NCI-H1092 (cell line): Measurements from ENCODE around the gene CCL19.

Experiments
- DNase-seq: peaks from one replicate; lab custom pipeline; 2025; lab: John Stamatoyannopoulos, UW

The CCL19 gene

GRCh38 chr9:34662526-34663302 is 28.4 kb downstream of the CCL19 start, which contains the start of gene CCL27:
Gene CCL27, minus strand, starts transcription at chr9:34662657. Its CDS starts 24 bp downstream, at chr9:34662633.
- no peak for DNase-seq

GRCh38 chr9:34659592-34660253 is 31.4 kb downstream of the CCL19 start:
- DNase-seq: no peak

DNA sequence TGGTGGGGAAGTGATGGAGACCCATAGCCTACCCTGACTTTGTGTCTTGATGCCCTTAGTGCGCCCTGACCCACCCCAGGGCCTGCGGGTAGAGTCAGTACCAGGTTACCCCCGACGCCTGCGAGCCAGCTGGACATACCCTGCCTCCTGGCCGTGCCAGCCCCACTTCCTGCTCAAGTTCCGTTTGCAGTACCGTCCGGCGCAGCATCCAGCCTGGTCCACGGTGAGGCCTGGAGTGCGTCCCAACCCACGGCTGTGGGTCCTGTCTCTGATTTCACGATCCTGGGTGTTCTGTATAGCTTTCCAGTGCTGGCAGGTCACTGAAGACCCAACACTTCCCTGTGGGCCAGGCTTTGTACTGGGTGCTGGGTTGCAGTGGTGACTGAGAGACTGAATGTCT is 32.6 kb downstream of the CCL19 start:
- DNase-seq: no peak

DNA sequence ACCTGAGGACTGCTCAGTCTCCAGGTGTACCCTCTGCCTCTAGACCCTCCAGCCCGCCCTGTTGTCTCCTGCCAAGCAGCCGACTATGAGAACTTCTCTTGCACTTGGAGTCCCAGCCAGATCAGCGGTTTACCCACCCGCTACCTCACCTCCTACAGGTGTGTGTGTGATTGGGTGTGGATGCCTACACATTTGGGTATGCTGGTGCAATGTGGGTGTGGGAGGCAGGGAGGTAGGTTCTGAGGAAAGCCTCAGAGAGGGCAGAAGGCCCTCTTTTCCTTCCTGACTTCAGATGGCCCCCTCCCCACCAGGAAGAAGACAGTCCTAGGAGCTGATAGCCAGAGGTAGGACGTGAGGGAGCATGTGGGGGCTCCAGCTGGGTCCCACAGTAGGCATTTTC is 34.1 kb downstream of the CCL19 start:
- no peak for DNase-seq

GRCh38 chr9:34655394-34655793 is 35.7 kb downstream of the CCL19 start:
- DNase-seq: no peak

DNA sequence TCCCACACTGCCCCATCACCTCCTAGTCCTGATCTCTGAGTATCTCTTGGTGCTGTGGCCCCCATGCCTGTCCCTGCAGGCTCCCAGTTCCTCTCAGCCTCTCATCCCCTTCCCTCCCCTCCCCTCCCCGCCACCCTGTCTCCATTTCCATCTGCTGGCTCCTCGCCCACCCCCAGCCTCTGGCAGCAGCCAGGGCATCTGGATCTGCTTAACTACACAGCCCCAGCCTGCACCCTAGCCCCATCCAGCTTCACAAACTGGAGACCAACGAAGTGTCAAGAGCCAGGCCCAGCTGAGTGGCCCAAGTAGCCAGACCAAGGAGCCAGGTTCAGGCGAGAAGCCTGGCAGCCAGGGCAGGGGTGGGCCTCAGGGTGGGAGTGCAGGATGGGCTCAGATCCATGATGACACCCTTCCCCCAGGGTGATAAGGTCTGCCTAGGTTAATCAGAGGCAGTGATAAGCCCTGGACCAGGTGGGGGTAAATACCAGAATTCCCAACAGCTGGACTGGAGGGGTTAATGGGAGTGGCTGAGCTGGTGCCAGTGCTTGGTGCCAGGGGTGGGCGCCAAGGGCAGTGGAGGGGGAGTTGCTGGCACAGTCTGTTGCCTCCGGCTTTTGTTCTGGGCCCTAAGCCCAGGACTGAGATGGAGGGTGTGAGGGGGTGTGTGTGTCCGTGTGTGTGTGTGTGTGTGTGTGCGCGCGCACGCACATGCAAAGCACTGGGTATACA is 36.6 kb downstream of the CCL19 start:
- DNase-seq: peak; percentile 92

- DNase-seq: no peak
Measured at GRCh38 chr9:34653151-34654072, 37.7 kb downstream of the CCL19 start.

- no peak for DNase-seq
Measured at GRCh38 chr9:34652602-34653000, 38.5 kb downstream of the CCL19 start.

DNA sequence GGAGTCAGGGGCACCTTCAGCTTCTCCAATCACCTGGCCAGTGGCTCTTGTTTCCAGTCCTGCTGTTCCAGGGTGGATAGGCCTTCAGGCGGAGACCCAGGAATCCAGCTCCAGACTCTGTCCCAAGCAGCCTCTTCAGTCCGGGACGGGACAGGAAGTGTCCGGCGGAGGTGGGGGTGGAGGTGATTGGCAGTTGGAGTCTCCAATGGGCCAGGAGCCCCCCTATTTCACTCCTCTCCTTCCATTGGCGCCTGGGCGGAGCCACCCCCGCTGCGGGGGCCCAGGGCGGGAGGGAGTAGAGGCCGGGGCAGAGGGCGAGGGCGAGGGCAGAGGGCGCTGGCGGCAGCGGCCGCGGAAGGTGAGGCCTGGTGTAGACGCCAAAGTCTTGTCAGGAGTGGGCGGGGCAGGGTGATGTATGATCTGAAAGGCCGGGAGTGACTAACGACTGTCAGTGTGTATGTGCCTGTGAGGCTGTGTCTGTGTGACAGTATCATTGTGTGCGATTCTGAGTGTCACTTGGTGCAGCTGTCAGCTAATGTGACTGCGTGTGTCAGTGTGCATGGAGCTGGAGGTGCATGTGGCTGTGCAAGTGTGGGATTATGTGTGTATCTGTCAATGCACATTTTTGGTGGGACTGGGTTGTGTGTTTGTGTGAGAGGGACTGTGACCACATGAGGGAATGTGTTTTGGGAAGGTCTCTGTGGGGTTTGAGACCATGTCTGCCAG is 39.0 kb downstream of the CCL19 start, which contains the start of gene IL11RA:
Gene IL11RA, plus strand, starts transcription at position 310 of the 726 bp plus-strand sequence. CDS start 3,033 bp downstream, outside the sequence.
- DNase-seq: no peak

DNA sequence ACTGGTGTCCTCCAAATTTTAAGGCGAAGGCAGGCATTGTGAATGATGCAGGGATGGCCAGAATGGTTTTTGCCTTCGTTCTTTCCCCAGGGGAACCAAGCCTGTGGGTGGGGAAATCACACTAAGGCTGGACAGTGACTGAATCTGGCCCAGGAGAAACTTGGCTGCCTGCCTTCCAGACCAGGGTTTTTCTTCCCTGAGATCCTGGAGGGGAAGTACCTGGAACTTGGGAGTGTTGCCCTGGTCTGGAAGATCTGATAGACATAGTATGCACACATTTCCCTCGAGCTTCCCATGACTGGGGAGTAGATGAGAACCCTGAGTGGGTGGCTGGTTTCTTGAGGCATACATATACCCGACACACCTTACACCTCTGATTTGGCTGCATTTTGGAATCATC is 39.8 kb downstream of the CCL19 start:
- no peak for DNase-seq

DNA sequence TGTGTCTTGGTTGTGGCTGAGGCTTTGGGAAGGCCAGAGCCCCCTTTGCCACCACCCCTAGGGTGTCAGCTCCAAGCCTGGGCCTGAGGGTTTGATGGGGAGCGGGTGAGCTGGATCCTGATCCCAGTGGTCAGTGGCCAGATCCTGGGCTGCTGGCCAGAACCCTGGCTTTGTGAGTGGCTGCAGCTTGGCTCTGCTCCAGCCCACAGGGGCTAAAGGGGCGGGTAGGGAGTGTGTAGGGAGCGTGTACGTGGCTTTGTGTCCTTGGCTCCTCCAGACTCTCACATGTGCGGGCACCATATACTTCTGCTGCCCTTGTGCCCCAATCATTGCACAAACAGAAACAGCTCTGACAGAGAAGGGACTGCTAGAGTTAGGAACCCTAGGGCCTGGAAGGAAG is 40.3 kb downstream of the CCL19 start:
- DNase-seq: no peak

DNA sequence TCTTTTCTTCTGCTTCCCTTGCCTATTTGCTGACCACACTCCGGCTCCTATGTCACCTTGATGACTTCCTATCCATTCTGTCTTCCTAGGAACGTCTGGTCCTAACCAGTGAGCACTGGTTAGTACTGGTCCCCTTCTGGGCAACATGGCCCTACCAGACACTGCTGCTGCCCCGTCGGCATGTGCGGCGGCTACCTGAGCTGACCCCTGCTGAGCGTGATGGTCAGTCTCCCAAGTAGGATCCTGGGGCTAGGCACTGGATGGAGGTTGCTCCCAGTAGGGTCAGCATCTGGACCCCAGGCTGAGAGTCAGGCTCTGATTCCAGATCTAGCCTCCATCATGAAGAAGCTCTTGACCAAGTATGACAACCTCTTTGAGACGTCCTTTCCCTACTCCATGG is 42.4 kb downstream of the CCL19 start:
- no peak for DNase-seq

DNA sequence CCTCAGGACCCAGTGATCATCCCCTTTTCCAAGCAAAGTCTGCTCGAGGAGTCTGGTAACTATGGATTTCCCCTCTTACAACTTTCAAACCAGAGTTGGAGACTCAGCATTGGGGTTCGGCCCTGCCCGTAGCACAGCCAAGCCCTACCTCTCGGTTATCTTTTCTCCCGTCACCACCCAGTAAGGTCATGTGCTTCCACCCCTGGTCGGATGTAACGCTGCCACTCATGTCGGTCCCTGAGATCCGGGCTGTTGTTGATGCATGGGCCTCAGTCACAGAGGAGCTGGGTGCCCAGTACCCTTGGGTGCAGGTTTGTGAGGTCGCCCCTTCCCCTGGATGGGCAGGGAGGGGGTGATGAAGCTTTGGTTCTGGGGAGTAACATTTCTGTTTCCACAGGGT is 43.4 kb downstream of the CCL19 start:
- no peak for DNase-seq

- DNase-seq: no peak
Measured at GRCh38 chr9:34647084-34647403, 44.0 kb downstream of the CCL19 start.

DNA sequence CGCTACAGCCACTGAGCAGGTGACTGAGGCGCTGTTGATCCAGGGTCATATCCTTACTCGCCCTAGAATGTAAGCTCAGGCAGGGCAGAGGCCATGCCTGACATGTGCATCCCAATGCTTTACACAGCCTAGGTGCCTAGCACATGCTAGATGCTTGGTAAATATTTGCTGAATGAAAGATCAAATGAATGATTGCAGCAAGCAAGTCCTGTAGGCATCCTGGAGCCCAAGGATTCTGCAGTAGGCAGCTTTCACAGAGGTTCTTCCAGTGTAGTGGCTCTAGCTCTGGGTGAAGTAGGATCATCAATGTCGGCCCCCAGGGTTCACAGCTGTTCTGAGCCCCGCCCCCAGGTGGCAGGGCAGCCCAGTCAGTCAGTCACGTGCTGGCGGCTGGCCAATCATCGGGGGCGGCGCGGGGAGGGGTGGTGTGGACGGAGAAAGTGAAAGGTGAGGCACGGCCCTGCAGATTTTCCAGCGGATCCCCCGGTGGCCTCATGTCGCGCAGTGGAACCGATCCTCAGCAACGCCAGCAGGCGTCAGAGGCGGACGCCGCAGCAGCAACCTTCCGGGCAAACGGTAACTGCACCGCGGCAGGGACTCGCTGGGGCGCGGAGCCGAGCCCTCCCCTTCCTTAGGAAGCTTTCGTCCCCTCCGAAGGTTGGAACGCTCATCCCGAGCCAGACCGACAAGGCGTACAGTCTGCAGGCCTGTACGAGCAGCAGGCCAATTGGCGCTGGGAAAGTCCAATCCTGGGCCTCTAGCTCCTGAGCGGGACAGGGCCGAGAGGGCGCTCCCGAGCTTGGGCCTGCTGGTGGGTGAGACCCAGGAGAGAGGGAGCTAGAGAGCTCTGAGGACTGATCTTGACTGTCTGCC is 44.6 kb downstream of the CCL19 start, which contains the start of gene GALT:
Gene GALT, plus strand, starts transcription at position 465 of the 873 bp plus-strand sequence. Its CDS starts 30 bp downstream, at position 495.
- peak; percentile 93 for DNase-seq

DNA sequence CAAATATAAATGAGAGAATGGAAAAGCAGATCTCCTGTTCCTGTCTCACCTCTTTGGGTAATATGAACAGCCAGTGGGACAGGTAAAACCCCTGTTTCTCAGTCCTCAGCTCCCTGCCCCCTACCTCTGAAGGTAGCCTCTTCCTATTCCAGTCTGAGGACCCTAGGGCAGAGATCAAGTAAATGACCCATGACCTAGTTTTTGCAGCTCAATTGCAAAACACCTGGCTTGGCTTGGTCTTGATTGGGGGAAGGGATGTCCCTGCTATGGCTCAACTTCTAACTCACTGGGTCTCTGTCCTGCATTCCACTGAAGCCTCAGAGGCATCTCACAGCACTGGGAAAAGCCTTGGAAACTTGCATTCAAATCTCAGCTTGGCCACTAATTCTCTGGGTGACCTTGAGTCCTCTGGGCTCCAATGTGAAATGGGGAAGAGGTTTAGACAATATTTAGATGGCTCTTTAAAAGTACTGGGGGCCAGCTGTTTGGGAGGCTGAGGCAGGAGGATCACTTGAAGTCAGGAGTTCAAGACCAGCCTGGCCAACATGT is 46.2 kb downstream of the CCL19 start:
- no peak for DNase-seq

GRCh38 chr9:34642679-34643078 is 48.4 kb downstream of the CCL19 start:
- no peak for DNase-seq
